Activated naive CD4-positive, alpha-beta T cell treated with Interleukin-2 at 50 U/mL for 16 hours (primary cell): Measurements from ENCODE around the gene FAM78A.

ENCODE experiments used
- DNase-seq: peaks from one replicate; pipeline ENCODE4 v3.0.0-alpha.2; 2020

Gene FAM78A

GRCh38 chr9:131302244-131303075 lies 26.1 kb upstream of the FAM78A start:
- DNase-seq = no peak

GRCh38 chr9:131300444-131300843 lies 24.1 kb upstream of the FAM78A start:
- no peak for DNase-seq

- no peak for DNase-seq
These were observed 23.6 kb upstream of the FAM78A start for GRCh38 chr9:131299961-131300347.

GRCh38 chr9:131299346-131299960 lies 23.1 kb upstream of the FAM78A start:
- no peak for DNase-seq

- no peak for DNase-seq
These were observed 22.5 kb upstream of the FAM78A start for GRCh38 chr9:131298816-131299215.

GRCh38 chr9:131298341-131298740 lies 22.0 kb upstream of the FAM78A start:
- DNase-seq = no peak

GRCh38 chr9:131297903-131298302 lies 21.6 kb upstream of the FAM78A start:
- no peak for DNase-seq

GRCh38 chr9:131296906-131297500 lies 20.7 kb upstream of the FAM78A start:
- DNase-seq = no peak

- no peak for DNase-seq
These were observed 20.1 kb upstream of the FAM78A start for GRCh38 chr9:131296460-131296859.

GRCh38 chr9:131292937-131293336 lies 16.6 kb upstream of the FAM78A start:
- no peak for DNase-seq

- DNase-seq = no peak
These were observed 15.5 kb upstream of the FAM78A start for GRCh38 chr9:131291795-131292315.

GRCh38 chr9:131290767-131291370 lies 14.6 kb upstream of the FAM78A start:
- DNase-seq = no peak

- no peak for DNase-seq
These were observed 13.9 kb upstream of the FAM78A start for GRCh38 chr9:131290036-131290766.

- no peak for DNase-seq
These were observed 13.2 kb upstream of the FAM78A start, which contains the start of gene PLPP7 for GRCh38 chr9:131289301-131290035. TSS of gene PLPP7 (plus strand) at chr9:131289723. CDS start at chr9:131289998, 275 bp downstream.

GRCh38 chr9:131288217-131288616 lies 11.9 kb upstream of the FAM78A start:
- DNase-seq = no peak

GRCh38 chr9:131287359-131287758 lies 11.0 kb upstream of the FAM78A start:
- DNase-seq = no peak

GRCh38 chr9:131284856-131285255 lies 8.5 kb upstream of the FAM78A start:
- no peak for DNase-seq

GRCh38 chr9:131282688-131283422 lies 6.5 kb upstream of the FAM78A start:
- no peak for DNase-seq

GRCh38 chr9:131282175-131282574 lies 5.9 kb upstream of the FAM78A start:
- DNase-seq = no peak

GRCh38 chr9:131281119-131281965 lies 5.0 kb upstream of the FAM78A start:
- no peak for DNase-seq
